GM19193 (cell line): Measurements from ENCODE around the gene ETV1.

Experiments
- POLR2A ChIP-seq: IDR thresholded peaks from 4 replicates; pipeline ENCODE4 v1.6.1; 2011; ENCODE audit not compliant: insufficient read depth, insufficient read length; ENCODE audit errors: extremely low read depth

ETV1 gene

DNA sequence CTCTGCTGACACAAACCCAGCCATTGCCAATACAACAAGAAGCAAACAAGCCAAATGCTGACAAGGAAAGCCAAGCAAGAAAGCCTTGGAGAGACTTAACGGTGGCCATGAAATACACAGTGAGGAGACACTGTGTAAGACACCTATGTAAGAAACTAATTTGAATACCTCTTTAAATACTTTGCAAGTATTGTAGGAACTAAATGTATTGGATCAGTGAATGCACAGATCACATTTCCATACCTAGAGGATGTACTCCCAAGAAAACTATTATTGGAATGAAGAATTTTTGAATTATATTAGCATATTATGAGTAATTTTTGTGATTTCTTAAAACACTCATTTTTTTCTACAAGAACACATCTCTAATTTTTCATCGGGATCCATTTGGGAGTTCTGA, 34.0 kb downstream of the ETV1 start:
- no peak for TF ChIP-seq POLR2A

DNA sequence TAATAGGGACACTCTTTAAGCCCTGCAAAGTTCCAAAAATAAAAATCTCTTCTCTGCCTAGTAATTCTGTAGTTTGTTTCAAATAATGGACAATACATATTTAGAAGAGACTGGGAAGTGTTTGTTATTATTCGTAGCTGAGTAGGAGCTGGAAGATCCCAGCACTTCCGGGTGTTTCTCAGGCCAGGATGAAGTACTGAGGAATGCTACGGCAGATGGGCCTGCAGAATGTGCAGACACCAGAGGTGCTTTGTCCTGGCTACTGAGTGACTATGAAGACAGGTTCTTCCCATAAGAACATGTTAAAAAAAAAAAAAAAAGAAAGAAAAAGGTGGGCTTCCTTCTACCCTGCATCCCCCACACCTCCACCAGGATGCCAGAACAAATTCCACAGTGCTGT, 36.1 kb downstream of the ETV1 start:
- TF ChIP-seq POLR2A = no peak

DNA sequence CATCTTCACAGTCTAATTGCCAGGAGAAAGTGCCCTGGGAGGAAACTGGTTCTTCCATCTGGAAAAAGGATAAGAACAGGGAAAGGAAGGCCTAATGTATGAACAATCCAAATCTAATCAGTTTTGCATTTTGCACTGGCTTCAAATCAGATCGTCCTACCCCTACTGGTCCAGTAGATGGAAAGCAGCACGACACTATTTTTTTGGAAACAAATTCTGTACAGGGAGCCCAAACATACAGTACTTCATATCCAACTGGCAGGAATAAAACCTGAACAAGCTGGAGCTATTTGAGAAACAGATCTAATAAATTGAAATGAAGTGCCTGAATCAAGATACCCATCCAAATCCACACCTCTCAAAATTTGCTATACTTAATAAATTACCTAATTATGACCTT, 36.5 kb downstream of the ETV1 start:
- TF ChIP-seq POLR2A = no peak

DNA sequence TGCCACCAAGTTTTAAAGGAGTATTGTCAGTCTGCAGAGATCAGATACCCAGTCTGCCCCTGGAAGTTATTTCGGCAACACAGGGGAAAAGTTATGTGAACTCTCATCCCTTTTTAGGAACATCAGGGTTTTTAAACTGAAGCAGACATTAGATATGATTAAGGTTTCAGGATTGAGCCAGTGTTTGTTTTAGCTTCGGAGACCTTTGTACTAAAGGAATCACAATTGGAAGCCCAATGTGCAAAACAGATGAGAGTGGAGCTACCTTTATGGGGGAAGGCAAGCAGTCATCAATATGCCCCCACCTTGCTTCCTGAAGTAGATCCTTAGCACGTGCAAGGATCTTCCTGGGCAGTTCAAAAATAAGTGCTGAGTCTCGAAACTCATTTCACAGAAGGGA, 39.5 kb downstream of the ETV1 start:
- no peak for TF ChIP-seq POLR2A

DNA sequence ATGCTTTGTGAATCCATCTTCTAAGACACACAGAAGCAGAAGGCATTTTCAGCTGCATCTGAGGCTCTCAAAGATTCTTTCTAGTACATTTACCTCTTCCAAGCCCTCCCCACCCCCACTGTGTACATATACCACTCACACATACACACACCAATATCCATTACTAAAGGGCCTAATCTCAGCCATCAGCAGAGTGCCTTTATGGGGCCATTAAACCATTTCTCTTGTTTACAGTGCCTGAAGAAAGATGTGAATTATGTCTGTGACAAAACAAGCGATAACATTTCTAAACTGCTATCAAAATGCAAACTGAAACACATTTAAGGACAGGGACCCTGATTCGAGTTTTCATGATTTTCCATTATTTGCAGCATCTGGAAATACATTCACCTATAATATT, 40.0 kb downstream of the ETV1 start:
- no peak for TF ChIP-seq POLR2A

GRCh38 chr7:13948019-13948801, 41.3 kb downstream of the ETV1 start:
- no peak for TF ChIP-seq POLR2A

DNA sequence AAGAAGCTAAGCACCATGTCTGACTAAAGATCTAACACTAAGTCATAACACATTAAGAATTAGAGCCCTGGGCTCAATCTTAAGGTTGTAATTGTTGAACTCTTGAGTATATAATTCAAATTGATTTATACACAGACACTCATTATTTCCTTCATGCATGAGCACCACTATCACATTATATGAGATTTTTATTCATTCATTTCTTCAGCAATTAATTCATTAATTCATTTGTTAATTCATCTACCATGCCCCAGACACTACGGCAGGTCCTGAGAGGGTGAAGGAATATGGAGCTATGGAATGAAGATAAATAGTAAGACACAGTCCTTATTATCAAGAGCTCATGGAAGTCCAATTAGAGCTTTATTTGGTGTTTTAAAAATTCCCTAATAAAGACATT, 41.9 kb downstream of the ETV1 start:
- no peak for TF ChIP-seq POLR2A

GRCh38 chr7:13946181-13946580, 43.3 kb downstream of the ETV1 start:
- no peak for TF ChIP-seq POLR2A

DNA sequence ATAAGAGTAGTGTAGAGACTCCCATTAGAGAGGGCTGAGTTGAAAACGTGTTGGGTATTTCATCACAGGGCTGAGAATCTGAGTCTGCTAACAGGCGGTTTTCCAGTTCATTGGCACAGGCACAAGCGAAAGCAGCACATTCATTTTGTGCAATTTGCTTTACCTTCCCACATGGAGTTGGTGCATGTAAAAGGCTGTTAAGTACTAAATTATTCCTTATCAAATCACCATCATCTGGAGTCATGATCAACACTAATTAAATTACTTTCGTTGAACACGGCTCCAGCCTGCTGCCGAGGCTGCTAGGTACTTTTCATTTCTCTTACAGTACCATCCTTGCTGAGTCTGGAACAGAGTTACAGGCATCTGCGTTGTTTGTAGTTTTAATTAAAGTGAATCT, 43.8 kb downstream of the ETV1 start:
- no peak for TF ChIP-seq POLR2A

GRCh38 chr7:13933536-13933935, 55.9 kb downstream of the ETV1 start:
- TF ChIP-seq POLR2A = no peak

DNA sequence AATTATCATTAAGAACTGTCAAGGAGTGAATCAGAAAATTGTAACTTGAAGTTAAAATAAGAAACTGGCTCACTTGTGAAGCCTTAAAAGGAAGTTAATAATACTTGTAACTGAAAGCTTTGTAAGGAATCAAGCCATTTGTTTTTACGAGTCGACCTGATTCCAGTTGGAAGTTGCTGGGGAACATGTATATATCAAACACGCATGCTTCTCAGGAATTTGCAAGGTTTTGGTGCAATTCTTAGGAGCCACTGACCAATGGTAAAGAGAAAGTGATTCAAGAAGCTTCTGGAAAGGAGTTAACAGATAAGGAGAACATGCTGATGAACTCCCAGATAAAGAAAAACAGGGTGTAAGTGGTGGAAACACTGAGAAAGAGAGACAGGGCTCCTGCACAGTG, 56.4 kb downstream of the ETV1 start:
- no peak for TF ChIP-seq POLR2A

DNA sequence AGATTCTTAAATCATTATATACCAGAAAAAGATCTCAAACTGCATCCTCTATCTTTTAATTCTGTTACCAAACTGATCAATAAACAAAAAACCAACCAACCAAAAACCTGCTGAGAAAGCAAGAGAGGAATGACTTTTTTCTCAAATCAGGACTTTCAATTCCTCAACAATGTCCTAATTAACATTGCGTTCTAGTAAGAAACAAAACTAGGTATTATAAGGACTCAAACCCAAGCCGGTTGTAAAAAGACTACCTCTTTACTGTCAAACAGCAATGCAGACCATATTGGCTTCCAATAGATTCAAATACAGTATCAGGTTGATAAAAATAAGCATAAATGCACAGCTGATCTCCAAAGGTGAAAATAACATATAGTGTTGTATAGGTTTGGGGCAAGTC, 57.3 kb downstream of the ETV1 start:
- TF ChIP-seq POLR2A = no peak

DNA sequence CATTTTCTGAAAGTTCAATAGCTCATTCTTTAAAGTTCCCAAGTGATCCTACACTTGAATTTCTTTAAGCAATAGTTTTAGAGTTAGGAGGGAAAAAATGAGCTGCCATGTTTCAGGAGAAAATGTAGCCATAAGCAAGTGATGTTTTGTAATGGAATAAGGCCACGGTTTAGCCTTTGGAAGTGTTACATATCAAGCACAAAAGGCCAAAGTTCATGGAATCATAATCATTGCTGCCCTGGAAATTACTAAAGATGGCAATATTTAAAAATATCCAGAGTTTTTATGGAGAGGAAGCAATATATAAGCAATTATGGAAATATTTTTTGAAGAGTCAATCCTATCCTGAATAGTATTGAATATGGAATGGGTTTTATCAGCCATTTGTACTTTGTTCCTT, 68.4 kb downstream of the ETV1 start:
- no peak for TF ChIP-seq POLR2A

- no peak for TF ChIP-seq POLR2A
Measured at GRCh38 chr7:13920053-13920697, 69.3 kb downstream of the ETV1 start.

GRCh38 chr7:13915891-13916290, 73.6 kb downstream of the ETV1 start:
- TF ChIP-seq POLR2A = no peak

DNA sequence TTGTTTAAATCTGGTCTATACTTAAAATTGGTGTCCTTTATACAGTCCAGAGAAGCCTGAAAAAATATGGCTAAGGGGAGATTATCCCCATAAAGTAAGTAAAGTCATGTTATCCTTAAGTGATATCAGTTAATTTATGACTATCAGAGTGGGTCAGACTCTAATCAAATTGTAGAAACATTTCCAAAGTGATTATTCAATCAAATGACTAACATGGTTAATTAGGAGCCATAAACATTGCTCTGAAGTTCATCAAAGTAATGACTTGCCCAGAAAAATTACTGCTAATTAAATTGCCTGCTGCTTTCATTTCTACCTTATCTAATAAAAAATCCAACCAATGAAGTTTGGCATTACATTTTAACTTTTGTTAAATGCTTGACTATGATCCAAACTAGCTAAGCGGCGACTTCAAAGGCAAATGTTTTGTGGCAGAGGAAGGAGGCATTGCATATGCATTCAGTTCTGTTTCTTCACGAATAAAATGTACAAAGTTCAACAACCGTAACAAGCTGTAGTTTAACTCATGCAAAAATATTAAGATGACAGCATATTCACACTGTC, 76.7 kb downstream of the ETV1 start:
- no peak for TF ChIP-seq POLR2A

GRCh38 chr7:13911909-13912308, 77.6 kb downstream of the ETV1 start:
- TF ChIP-seq POLR2A = no peak
